LHCN-M2 (cell line): ENCODE measurements around the gene LCE3C. TPM values are rescaled to one million over a fixed set of nuclear protein-coding genes. Genes with fewer than 3 reads are reported as not detected.
"Not testable (repeated sequence)": the region's sequence is repeated elsewhere in the genome, so short reads cannot be mapped to it uniquely, and the experiment has no call there.

Experiments
- DNase-seq: peaks from one replicate; pipeline ENCODE4 v3.0.0-alpha.2; 2012; ENCODE audit warnings: low read depth
- polyA plus RNA-seq: library from polyadenylated mRNA; unstranded; fragments of >200 nt; gene quantifications from one replicate; pipeline ENCODE4 v1.2.1, GENCODE V29; 2012; ENCODE audit warnings: missing spikeins
- total RNA-seq: library from RNA; depleted of rRNA; stranded (reverse); fragments of >200 nt; gene quantifications from 2 replicates; pipeline ENCODE4 v1.2.3, GENCODE V29; 2014; rRNA removed

The LCE3C gene, protein sequence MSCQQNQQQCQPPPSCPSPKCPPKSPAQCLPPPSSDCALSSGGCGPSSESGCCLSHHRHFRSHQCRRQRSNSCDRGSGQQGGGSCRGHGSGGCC
- total RNA-seq = not detected in 2 replicates
- not detected for polyA plus RNA-seq

DNA sequence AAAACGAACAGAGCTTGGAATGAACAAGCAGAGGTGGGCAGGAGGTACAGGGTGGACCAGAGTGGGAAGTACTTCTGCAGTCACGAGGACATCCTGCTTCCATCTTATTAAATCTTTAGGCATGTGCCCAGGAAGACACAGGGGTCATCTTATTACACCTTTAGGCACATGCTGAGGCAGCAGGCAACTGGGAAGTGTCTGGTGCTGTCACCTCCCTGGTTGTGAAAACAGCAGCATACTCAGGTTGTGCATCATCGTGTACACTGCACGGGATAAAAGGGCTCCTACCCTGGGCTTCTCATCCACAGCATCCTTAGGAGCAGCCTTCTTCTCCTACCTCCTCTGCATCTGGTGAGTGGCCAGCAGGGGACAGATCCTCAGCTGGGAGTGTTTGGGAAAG, at the start of gene LCE3C:
Gene LCE3C (plus strand): TSS at position 301 of the 400 bp plus-strand sequence. CDS start 498 bp downstream, outside the sequence.
- no peak for DNase-seq

GRCh38 chr1:152565115-152565514, 34.9 kb upstream of the LCE3C start:
- no peak for DNase-seq

DNA sequence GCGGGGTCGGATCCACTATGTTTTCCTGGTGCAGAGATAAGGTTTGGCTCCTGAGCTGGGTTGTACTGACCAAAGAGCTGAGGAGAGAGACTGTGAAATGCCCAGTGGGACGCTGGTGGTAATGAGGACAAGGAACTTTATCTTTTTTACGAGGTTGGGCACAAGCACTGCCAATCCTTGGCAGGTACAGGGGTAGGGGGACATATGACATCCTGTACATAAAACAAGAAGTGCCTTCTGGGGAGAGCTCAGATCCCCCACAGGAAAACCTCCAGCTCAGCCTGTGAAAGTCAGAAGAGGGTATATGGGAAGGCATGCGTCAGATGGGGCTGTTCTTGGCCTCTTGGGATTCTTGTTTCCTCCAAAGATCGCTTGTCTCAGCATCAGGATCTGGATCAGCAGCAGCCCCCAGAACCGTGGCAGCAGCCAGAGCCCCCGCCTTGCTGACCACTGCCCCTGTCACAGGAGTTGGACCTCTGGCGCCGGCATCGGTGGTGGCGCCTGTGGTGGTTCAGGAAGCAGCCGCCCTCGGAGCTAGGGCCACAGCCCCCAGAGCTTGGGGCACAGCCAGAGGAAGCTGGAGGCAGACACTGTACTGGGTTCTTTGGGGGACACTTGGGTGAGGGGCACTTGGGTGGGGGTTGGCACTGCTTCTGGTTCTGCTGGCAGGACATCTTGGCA, 34.4 kb upstream of the LCE3C start:
- DNase-seq = no peak

DNA sequence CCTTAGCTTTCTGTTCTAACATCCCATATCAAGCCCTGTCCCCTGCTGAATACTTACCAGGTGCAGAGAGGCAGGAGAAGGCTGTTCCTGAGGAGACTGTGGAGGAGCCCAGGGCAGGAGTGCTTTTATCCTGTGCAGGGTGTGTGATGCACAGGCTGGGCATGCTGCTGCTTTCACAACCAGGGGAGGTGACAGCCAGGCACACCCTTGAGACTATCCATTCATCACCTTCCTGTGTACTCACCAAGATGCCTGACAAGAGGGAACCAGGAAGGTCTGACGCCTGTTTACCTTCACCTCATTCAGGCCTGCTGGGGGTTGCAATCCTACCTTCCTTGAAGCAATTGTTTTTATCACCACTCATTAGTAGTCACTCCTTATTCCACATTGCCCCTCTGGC, 33.4 kb upstream of the LCE3C start, which contains the start of gene LCE3E:
Gene LCE3E (minus strand): TSS at position 100 of the 400 bp plus-strand sequence. CDS start 572 bp downstream, outside the sequence.
- DNase-seq = no peak

- DNase-seq = peak; percentile 82
These were observed 22.9 kb upstream of the LCE3C start for GRCh38 chr1:152577168-152577567.

GRCh38 chr1:152579526-152579925, 20.5 kb upstream of the LCE3C start:
- not testable (repeated sequence) for DNase-seq

GRCh38 chr1:152580433-152580832, 19.6 kb upstream of the LCE3C start, which contains the start of gene LCE3D:
Gene LCE3D, minus strand, starts transcription at chr1:152580516. Its CDS starts 580 bp downstream, at chr1:152579936.
- peak; percentile 5 for DNase-seq

DNA sequence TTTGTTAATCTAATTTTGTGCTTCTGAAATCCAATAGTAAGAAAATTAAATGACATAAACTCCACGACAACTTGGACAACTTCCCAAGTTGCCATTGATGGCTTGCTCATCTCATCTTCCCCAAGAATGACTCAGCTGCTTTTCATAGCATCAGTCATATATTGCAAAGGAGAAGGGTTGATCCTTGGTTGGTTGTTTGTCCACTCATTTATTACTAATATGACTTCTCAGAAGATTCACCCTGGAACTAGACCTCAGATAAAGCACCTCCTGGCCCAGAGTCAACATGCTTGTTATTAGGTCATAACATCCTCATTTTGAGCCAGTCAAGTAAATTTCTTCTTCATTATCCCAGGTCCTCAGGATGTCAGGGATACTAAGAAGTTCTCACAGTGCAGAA, 17.4 kb upstream of the LCE3C start:
- DNase-seq = peak; percentile 79

- no peak for DNase-seq
These were observed 14.4 kb upstream of the LCE3C start for GRCh38 chr1:152585586-152585985.

DNA sequence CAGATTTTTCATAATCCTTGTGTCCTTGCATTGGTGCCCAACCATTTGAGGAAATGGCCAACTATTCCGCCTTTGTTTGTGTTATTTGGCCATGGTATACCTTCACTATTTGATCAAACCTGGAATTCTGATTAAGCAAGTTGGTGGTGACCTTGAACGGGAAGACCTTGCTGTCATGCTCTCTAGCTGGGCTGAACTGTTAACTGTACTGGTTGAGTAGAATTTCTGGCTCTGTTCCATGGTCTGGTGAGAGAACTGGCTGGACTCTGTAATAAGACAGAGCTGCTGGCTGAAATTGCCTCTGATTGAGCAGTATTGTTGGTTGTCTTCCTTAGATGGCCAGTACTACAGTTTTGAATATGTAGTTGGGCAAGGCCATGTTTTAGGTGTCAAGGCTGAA, 3.0 kb upstream of the LCE3C start:
- no peak for DNase-seq

- no peak for DNase-seq
These were observed 13.5 kb downstream of the LCE3C start, which contains the start of gene LCE3B for GRCh38 chr1:152613511-152613910. Gene LCE3B, plus strand, starts transcription at chr1:152613811. Its CDS starts 0 bp downstream, at chr1:152613811.

- DNase-seq = no peak
These were observed 22.0 kb downstream of the LCE3C start for GRCh38 chr1:152621993-152622392.

DNA sequence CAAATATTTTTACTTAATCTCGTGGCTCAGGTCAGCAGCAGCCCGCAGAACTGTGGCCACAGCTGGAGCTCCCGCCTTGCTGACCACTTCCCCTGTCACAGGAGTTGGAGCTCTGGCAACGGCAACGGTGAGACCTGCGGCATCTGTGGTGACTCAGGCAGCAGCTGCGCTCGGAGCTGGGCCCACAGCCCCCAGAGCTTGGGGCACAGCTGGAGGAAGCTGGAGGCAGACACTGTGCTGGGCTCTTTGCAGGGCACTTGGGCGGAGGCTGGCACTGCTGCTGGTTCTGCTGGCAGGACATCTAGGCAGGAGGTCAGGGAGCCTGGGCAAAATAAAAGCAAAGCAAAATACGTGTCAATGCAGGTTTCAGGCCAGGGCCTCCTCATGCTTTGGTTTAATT, 22.8 kb downstream of the LCE3C start, which contains the start of gene LCE3A:
Gene LCE3A (minus strand): TSS at position 301 of the 400 bp plus-strand sequence. CDS start 0 bp downstream, at position 301.
- peak; percentile 91 for DNase-seq

DNA sequence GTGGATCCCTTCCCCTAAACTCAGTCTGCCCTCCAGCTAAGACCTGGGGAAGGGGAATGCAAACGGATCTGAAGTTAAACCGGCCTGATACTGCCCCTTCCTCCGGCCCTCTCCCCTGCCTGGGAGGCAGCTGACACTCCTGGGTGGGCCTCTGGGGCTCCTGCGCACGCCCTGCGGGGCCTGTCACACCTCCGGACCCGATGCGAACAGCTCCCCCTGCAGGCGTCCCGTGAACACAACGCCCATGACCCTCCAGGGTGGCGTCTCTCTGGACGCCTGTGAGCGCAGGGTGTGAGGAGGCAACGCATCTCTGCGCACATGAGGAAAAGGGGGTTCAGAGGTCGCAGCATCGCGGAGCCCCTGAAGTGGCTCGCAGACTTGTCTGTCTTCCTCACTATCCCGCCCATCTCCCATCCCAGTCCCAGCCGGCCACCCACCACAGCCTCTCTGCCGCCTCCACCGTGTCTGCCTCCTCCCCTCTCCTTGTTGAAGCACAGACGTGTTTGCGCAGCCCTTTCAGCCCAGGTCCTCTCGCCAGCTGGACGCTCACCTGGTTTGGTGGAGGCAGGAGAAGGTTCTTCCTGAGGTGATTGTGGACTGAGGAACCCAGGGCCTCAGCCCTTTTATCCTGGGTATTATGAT, 23.3 kb downstream of the LCE3C start:
- no peak for DNase-seq

DNA sequence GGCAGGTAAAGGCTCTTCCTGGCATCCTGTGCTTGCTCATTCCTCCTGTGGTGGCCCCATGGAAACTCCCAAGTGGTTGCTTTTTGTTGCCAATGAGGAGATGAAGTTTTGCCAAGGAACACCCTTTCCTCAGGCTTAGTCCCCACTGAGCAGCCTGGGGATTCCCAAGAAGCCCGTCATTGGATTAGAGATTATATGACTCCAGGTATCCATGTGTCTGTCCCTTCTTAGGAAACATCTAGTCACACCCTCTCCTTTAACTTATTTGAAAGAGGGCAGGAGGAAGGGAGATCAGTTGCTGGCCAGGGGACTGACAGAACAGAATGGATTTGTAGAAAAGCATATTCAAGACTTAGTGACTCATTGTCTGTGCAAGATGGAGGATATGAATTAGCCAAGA, 26.7 kb downstream of the LCE3C start:
- no peak for DNase-seq

DNA sequence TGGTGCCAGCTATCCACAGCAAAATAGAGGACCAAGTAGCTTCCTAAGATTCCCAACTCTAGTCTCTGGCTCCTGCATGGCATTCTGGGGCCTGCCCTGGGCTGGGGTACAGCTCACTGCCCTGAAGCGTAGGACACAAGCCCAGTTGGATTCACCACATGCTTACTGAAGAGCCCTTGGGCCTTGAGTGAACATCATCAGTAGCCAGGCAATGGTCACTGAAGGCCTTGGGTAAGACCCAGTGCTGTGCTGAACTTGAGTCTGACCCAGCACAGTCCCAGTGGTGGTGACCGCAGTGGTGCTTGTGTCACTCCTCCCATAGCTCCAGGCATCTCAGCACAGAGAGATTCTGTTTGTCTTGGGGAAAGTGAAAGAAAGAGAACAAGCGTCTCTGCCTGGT, 30.6 kb downstream of the LCE3C start:
- no peak for DNase-seq

DNA sequence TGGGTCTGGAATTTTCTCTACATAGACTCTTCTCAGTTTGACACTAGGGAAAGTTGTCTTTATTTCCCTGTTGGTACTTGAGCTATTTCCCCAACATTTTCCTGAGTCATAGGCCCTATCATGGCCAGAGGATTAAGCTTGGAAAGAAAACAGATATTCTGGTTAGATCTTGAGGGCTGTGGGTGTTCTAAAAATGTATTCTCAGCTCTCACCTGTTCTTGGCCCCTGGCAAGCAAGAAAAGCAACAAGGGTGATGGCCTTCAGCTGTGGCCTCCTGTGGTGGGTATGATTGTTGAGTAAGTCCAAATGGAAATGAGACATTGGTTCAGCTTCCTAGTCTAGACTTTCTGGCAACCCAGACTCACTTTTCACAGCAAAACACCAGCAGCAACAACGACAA, 40.3 kb downstream of the LCE3C start:
- DNase-seq = peak; percentile 84

DNA sequence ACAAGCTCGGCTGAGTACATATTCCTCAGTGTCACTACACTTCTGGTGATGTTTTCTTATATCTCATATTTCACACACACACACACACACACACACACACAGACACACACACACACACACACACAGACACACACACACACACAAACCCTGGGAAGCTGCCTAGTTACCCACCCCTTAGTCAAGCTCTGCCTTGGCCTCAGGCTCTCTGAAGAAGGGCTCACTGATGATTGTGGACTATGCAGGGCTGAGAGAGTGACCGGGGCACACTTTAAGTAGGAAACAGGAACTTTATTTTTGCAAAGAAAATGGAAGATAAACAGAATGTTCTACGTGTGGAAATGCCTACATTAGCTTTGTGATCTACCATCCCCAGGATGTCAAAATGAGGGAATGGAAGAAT, 43.9 kb downstream of the LCE3C start:
- DNase-seq = no peak

- no peak for DNase-seq
These were observed 45.1 kb downstream of the LCE3C start for GRCh38 chr1:152645146-152645545.

- peak; percentile 34 for DNase-seq
These were observed 46.6 kb downstream of the LCE3C start for GRCh38 chr1:152646656-152647055.
